Keratinocyte (primary cell): Measurements from ENCODE around the gene CUEDC1. TPM values are rescaled to one million over a fixed set of nuclear protein-coding genes. Genes with fewer than 3 reads are reported as not detected.
A peak's percentile ranks its signal among the peaks of the same experiment; 100 is the strongest.

Source experiments
- DNase-seq: peaks from one replicate; pipeline ENCODE4 v3.0.0-alpha.2; 2011; ENCODE audit warnings: low read depth, missing footprints, low spot score
- FAIRE-seq: peaks from 2 replicates; lab custom pipeline; 2011; peaks lifted over from hg19 to GRCh38; lab: Jason Lieb, UNC
- H2AFZ ChIP-seq: 2 replicates; pipeline ENCODE4 v1.6.0; 2012; ENCODE audit warnings: low read length, control low read depth, inconsistent platforms; ENCODE audit not compliant: control insufficient read depth
- H3K27ac ChIP-seq: 2 replicates; pipeline ENCODE4 v1.5.1; 2011; ENCODE audit warnings: low read length; ENCODE audit not compliant: control insufficient read depth, insufficient read depth
- H3K27me3 ChIP-seq: 3 replicates; pipeline ENCODE4 v1.6.0; 2011; ENCODE audit warnings: low read length; ENCODE audit not compliant: control insufficient read depth, insufficient read depth; ENCODE audit errors: extremely low read depth
- H3K36me3 ChIP-seq, 2 experiments: 2 replicates in 1 of 2; 3 replicates in 1 of 2; pipeline ENCODE4 v1.5.1; 2011; ENCODE audit warnings: low read length in 2 of 2, mild to moderate bottlenecking in 1 of 2; ENCODE audit not compliant: control insufficient read depth in 2 of 2, insufficient read depth in 2 of 2; ENCODE audit errors: extremely low read depth in 1 of 2
- H3K4me1 ChIP-seq: 3 replicates; pipeline ENCODE4 v1.5.1; 2011; ENCODE audit warnings: low read length; ENCODE audit not compliant: control insufficient read depth, insufficient read depth; ENCODE audit errors: extremely low read depth
- H3K4me2 ChIP-seq: 3 replicates; pipeline ENCODE4 v1.6.0; 2011; ENCODE audit warnings: low read depth, low read length; ENCODE audit not compliant: control insufficient read depth, insufficient read depth; ENCODE audit errors: extremely low read depth
- H3K4me3 ChIP-seq, 3 experiments: fragments of 200-600 bp in 1 of 3; sonication (generic) in 1 of 3; 2 replicates in 2 of 3; 3 replicates in 1 of 3; pipeline ENCODE4 v1.5.1; 2011 to 2016; ENCODE audit warnings: low read length in 3 of 3, mild to moderate bottlenecking in 3 of 3, control low read depth in 2 of 3, inconsistent platforms in 1 of 3, low read depth in 1 of 3, mixed read lengths in 1 of 3, mixed run types in 1 of 3, moderate library complexity in 1 of 3; ENCODE audit not compliant: control insufficient read depth in 2 of 3, insufficient read depth in 2 of 3; ENCODE audit errors: extremely low read depth in 1 of 3
- H3K79me2 ChIP-seq: 2 replicates; pipeline ENCODE4 v1.6.0; 2012; ENCODE audit warnings: low read length; ENCODE audit not compliant: control insufficient read depth, insufficient read depth
- H3K9ac ChIP-seq: 3 replicates; pipeline ENCODE4 v1.6.0; 2011; ENCODE audit warnings: low read length; ENCODE audit not compliant: control insufficient read depth, insufficient read depth; ENCODE audit errors: extremely low read depth
- H3K9me1 ChIP-seq: 3 replicates; pipeline ENCODE4 v1.6.0; 2011; ENCODE audit warnings: low read length; ENCODE audit not compliant: control insufficient read depth, insufficient read depth; ENCODE audit errors: extremely low read depth
- H3K9me3 ChIP-seq: 2 replicates; pipeline ENCODE4 v1.5.1; 2012; ENCODE audit warnings: low read depth, low read length; ENCODE audit not compliant: control insufficient read depth
- H4K20me1 ChIP-seq: 3 replicates; pipeline ENCODE4 v1.6.0; 2011; ENCODE audit warnings: low read length; ENCODE audit not compliant: control insufficient read depth, insufficient read depth; ENCODE audit errors: extremely low read depth
- EZH2 ChIP-seq: IDR thresholded peaks from one replicate; pipeline ENCODE4 v1.6.1; 2012; ENCODE audit warnings: inconsistent platforms, mild to moderate bottlenecking, low read length, moderate library complexity
- dilution Hi-C: fragments of 300-500 bp; cut with MboI; formaldehyde crosslinking; loops from one replicate; pipeline ENCODE4 v1.7.0; 2020; ENCODE audit warnings: low sequenced_read_pairs; ENCODE audit not compliant: extremely low pct_ligation_motif_present
- polyA plus RNA-seq, 5 experiments: library from polyadenylated mRNA; depleted of rRNA in 3 of 5; stranded (reverse) in 3 of 5; stranded (forward) in 1 of 5; unstranded in 1 of 5; fragments of >200 nt; gene quantifications; 1 replicate in 1 of 5; 2 replicates in 3 of 5; 3 replicates in 1 of 5; pipeline versions ENCODE4 v1.2.1 to v1.2.3, GENCODE V29; 2011 to 2012; ENCODE audit warnings: missing spikeins in 2 of 5, low read depth in 1 of 5, low replicate concordance in 1 of 5
- TF ChIP-seq, protein P1 (sequence below), 3 experiments: IDR thresholded peaks in 1 of 3; conservative IDR thresholded peaks in 1 of 3; optimal IDR thresholded peaks in 1 of 3; 2 replicates in 2 of 3; 3 replicates in 1 of 3; pipeline versions ENCODE3 to v1.5.1; 2011; ENCODE audit warnings: low read length in 3 of 3, mild to moderate bottlenecking in 3 of 3, moderate library complexity in 2 of 3, control low read depth in 1 of 3, inconsistent platforms in 1 of 3; ENCODE audit not compliant: insufficient read depth in 2 of 3; ENCODE audit errors: extremely low read depth in 1 of 3

CUEDC1 gene
- polyA plus RNA-seq, 1 donor (not counting 4 experiments of a cell fraction or from before 2014, with no cell fraction given): 12.9 TPM

DNA sequence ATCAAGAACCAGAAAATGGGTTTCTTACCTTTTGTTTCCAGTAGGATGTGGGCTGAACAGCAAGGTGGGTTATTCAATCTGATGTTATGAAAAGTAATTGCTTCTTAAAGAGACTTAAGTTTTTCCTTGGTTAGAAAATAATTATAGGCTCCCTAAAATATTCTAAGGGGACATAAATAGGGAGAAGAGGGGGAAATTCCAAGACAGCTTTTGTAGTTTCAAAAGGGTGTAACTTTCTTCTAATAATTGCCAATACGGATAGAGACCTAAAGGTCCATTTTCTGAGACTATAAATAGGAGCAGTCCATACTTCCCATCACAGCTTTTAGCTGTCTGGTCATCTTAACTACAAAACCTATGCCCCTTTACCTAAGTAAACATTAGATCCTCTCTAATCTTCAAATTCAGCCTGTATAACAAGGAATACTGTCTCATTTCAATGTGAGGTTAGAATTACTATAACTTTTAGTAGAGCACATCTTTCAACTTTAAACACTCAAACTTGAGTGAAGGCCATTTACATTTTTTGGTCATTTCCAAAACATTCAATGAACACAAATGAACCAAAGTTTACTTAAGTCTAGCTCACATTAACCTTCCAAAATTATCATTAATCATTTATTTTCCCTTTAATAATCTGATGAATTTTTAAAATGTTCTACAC is 46.4 kb upstream of the CUEDC1 start:
- dilution Hi-C loops: no loop called here
- Histone ChIP-seq H4K20me1 (peaks cover 28% of the 10 kb centered on the region), H3K9me3 (no peaks in the 10 kb centered on the region), H3K9me1 (no peaks in the 10 kb centered on the region), H3K4me2 (no peak overlapping the region), H3K4me3 (no peak overlapping the region), H3K27me3 (no peaks in the 10 kb centered on the region), H3K4me1 (peaks cover 36% of the 10 kb centered on the region), H3K27ac (no peak overlapping the region), H2AFZ (no peak overlapping the region), H3K9ac (no peak overlapping the region), H3K79me2 (peaks cover 55% of the 10 kb centered on the region), H3K36me3 (peaks cover 19 to 70% of the 10 kb centered on the region in 2 experiments)
- no peak for FAIRE-seq
- DNase-seq: no peak
- no peak for TF ChIP-seq EZH2
- TF ChIP-seq, protein P1, sequence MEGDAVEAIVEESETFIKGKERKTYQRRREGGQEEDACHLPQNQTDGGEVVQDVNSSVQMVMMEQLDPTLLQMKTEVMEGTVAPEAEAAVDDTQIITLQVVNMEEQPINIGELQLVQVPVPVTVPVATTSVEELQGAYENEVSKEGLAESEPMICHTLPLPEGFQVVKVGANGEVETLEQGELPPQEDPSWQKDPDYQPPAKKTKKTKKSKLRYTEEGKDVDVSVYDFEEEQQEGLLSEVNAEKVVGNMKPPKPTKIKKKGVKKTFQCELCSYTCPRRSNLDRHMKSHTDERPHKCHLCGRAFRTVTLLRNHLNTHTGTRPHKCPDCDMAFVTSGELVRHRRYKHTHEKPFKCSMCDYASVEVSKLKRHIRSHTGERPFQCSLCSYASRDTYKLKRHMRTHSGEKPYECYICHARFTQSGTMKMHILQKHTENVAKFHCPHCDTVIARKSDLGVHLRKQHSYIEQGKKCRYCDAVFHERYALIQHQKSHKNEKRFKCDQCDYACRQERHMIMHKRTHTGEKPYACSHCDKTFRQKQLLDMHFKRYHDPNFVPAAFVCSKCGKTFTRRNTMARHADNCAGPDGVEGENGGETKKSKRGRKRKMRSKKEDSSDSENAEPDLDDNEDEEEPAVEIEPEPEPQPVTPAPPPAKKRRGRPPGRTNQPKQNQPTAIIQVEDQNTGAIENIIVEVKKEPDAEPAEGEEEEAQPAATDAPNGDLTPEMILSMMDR (optimal IDR thresholded peaks at IDR 0.05 in 1 of 3, IDR thresholded peaks at IDR 0.05 in 1 of 3, conservative IDR thresholded peaks at IDR 0.05 in 1 of 3; ENCODE audit: extremely low read depth in 1 of 3, insufficient read depth in 2 of 3, low read length in 3 of 3): no peak

DNA sequence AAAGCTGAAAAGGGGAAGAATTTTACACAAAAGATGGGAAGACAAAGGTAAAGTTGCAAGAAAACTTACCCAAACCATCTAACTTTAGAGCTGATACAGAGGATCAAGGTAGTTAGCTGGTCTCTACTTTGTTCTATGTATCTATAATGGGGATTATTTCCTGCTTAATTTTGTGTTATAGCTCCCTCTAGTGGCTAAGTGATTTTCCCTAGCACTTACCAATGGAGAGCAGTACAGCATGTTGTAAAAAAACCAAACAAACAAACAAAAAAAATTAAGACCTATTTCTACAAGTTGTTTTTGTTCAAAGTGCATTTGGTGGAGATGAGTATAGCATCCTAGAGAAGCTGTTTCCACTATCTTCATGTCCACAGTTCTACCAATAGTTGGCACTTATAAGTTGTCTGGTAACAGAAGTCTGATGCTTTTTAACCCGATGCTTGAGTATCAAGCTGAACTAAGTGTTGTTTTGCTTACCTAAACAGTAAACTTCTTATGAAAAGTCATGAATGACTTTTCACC is 44.3 kb upstream of the CUEDC1 start:
- H3K27me3 ChIP-seq: no peaks in the 10 kb centered on the region
- H3K4me2 ChIP-seq: no peak overlapping the region
- H2AFZ ChIP-seq: no peak overlapping the region
- peaks cover 16% of the 10 kb centered on the region for H4K20me1 ChIP-seq
- dilution Hi-C loops: no loop called here
- DNase-seq: no peak
- peak; percentile 43 for FAIRE-seq
- H3K9me1 ChIP-seq: no peaks in the 10 kb centered on the region
- H3K9me3 ChIP-seq: no peaks in the 10 kb centered on the region
- no peak overlapping the region for H3K27ac ChIP-seq
- H3K4me1 ChIP-seq: peaks cover 24% of the 10 kb centered on the region
- TF ChIP-seq, protein P1 (optimal IDR thresholded peaks at IDR 0.05 in 1 of 3, IDR thresholded peaks at IDR 0.05 in 1 of 3, conservative IDR thresholded peaks at IDR 0.05 in 1 of 3; ENCODE audit: extremely low read depth in 1 of 3, insufficient read depth in 2 of 3, low read length in 3 of 3): peak in 2 of 3 experiments; percentile 56 to 58
- TF ChIP-seq EZH2: no peak
- H3K9ac ChIP-seq: no peak overlapping the region
- peaks cover 10 to 59% of the 10 kb centered on the region in 2 experiments for H3K36me3 ChIP-seq
- peaks cover 34% of the 10 kb centered on the region for H3K79me2 ChIP-seq
- no peak overlapping the region for H3K4me3 ChIP-seq
